Measurements from ENCODE around the gene ZNF428. TPM values are rescaled to one million over a fixed set of nuclear protein-coding genes. Genes with fewer than 3 reads are reported as not detected.

The ZNF428 gene
- total and polyA plus RNA-seq, 2 experiments from 2014 or later = 40.2 to 74.9 TPM

- Histone ChIP-seq H3K4me1 (ENCODE audit: insufficient read depth) (peaks cover 7% of the 10 kb centered on the region), H3K27me3 (no peaks in the 10 kb centered on the region), H3K27ac (no peak overlapping the region), H3K79me2 (peaks cover 26% of the 10 kb centered on the region), H3K9me3 (ENCODE audit: low read depth) (no peaks in the 10 kb centered on the region), H4K20me1 (ENCODE audit: insufficient read depth, poor library complexity, severe bottlenecking) (no peaks in the 10 kb centered on the region), H3K4me3 (no peak overlapping the region), H3K4me2 (no peak overlapping the region), H3K9me2 (replicated peaks; ENCODE audit: insufficient read depth) (no peaks in the 10 kb centered on the region), H2AFZ (no peak overlapping the region), H3K36me3 (replicated peaks; ENCODE audit: insufficient read depth, low read depth) (no peaks in the 10 kb centered on the region)
- no peak for DNase-seq (ENCODE audit: low spot score)
- WGBS (ENCODE audit: low lambda C conversion rate, missing lambda C conversion rate) = 90% methylated on average over 4 of the region's 4 CpGs
- TF ChIP-seq CTCF (IDR thresholded peaks at IDR 0.05; ENCODE audit: poor library complexity) (no peak), EZH2phosphoT487 (IDR thresholded peaks at IDR 0.05; ENCODE audit: low read depth, severe bottlenecking, unreplicated experiment) (no peak), EZH2 (IDR thresholded peaks at IDR 0.05; ENCODE audit: borderline replicate concordance) (no peak)
These were observed 2.6 kb upstream of the ZNF428 start for GRCh38 chr19:43622070-43622469.

GRCh38 chr19:43620061-43621001 lies 902 bp upstream of the ZNF428 start:
- H3K9me2 ChIP-seq (replicated peaks; ENCODE audit: insufficient read depth) = no peaks in the 10 kb centered on the region
- no peaks in the 10 kb centered on the region for H3K27me3 ChIP-seq
- H3K9me3 ChIP-seq (ENCODE audit: low read depth) = no peaks in the 10 kb centered on the region
- H4K20me1 ChIP-seq (ENCODE audit: insufficient read depth, poor library complexity, severe bottlenecking) = no peaks in the 10 kb centered on the region
- no peak for DNase-seq (ENCODE audit: low spot score)
- H3K27ac ChIP-seq = peak overlapping the region; percentile 98
- peak overlapping the region; percentile 84 for H2AFZ ChIP-seq
- H3K4me1 ChIP-seq (ENCODE audit: insufficient read depth) = peaks cover 7% of the 10 kb centered on the region
- peak overlapping the region; percentile 85 for H3K4me2 ChIP-seq
- 50% methylated on average over 23 of the region's 23 CpGs for WGBS (ENCODE audit: low lambda C conversion rate, missing lambda C conversion rate)
- H3K79me2 ChIP-seq = peaks cover 41% of the 10 kb centered on the region
- no peak for TF ChIP-seq CTCF (IDR thresholded peaks at IDR 0.05; ENCODE audit: poor library complexity)
- no peak for TF ChIP-seq EZH2 (IDR thresholded peaks at IDR 0.05; ENCODE audit: borderline replicate concordance)
- H3K36me3 ChIP-seq (replicated peaks; ENCODE audit: insufficient read depth, low read depth) = no peaks in the 10 kb centered on the region
- H3K4me3 ChIP-seq = peak overlapping the region; percentile 44

- Histone ChIP-seq H3K9me3 (ENCODE audit: low read depth) (no peaks in the 10 kb centered on the region), H3K4me1 (ENCODE audit: insufficient read depth) (peaks cover 7% of the 10 kb centered on the region), H2AFZ (peak overlapping the region; percentile 84), H3K9me2 (replicated peaks; ENCODE audit: insufficient read depth) (no peaks in the 10 kb centered on the region), H3K79me2 (peaks cover 50% of the 10 kb centered on the region), H3K27ac (peak overlapping the region; percentile 98), H3K4me2 (peak overlapping the region; percentile 85), H3K4me3 (peak overlapping the region; percentile 44), H3K27me3 (no peaks in the 10 kb centered on the region), H3K36me3 (replicated peaks; ENCODE audit: insufficient read depth, low read depth) (no peaks in the 10 kb centered on the region), H4K20me1 (ENCODE audit: insufficient read depth, poor library complexity, severe bottlenecking) (no peaks in the 10 kb centered on the region)
- no peak for TF ChIP-seq EZH2 (IDR thresholded peaks at IDR 0.05; ENCODE audit: borderline replicate concordance)
- TF ChIP-seq CTCF (IDR thresholded peaks at IDR 0.05; ENCODE audit: poor library complexity) = no peak
- TF ChIP-seq EZH2phosphoT487 (IDR thresholded peaks at IDR 0.05; ENCODE audit: low read depth, severe bottlenecking, unreplicated experiment) = no peak
- DNase-seq (ENCODE audit: low spot score) = peak; percentile 65
- 2% methylated on average over 14 of the region's 14 CpGs for WGBS (ENCODE audit: low lambda C conversion rate, missing lambda C conversion rate)
These were observed 538 bp downstream of the ZNF428 start for GRCh38 chr19:43618921-43619261.
